ENCODE results near the gene TAF5L. TPM values are rescaled to one million over a fixed set of nuclear protein-coding genes. Genes with fewer than 3 reads are reported as not detected.
"Not testable (repeated sequence)": the region's sequence is repeated elsewhere in the genome, so short reads cannot be mapped to it uniquely, and the experiment has no call there.

The TAF5L gene
- polyA plus RNA-seq, 1 experiment, result 17.3 TPM

DNA sequence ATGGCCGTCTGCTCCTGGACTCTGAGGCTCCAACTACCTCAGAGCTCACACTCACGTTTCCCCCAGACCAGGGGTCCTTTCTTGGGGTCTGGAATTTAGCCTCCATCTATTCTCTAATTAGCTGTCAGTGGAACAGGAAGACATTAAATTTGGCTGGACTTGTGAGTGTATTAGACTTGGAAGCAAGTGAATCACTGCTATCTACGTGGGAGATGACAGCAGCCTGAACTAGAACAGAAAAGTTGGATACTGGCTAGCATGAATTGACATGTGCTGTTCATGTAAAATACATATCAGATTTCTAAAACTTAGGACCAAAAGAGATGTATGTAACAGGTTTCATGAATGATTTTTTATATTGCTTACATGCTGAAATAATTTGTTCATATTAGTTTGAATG is 28.0 kb downstream of the TAF5L start:
- H3K27me3 ChIP-seq (ENCODE audit: control insufficient read depth, insufficient read depth, low read length), result no peaks in the 10 kb centered on the region
- CTCF ChIA-PET, result interaction anchor here (2.8 kb wide), 1 partner anchor 39 kb away, joined by 14 read pairs; the partner anchor contains the start of gene ABCB10
- POLR2A ChIA-PET, result no interaction called here
- no peaks in the 10 kb centered on the region for H3K9me3 ChIP-seq (ENCODE audit: control insufficient read depth, insufficient read depth, low read length)
- no peak for TF ChIP-seq CTCF (IDR thresholded peaks at IDR 0.05; ENCODE audit: low read depth, low read length)
- H3K4me3 ChIP-seq (ENCODE audit: low read depth, low read length), result no peak overlapping the region
- peak overlapping the region; percentile 55 for H3K27ac ChIP-seq (ENCODE audit: low read depth, low read length)
- no peak for DNase-seq (ENCODE audit: low read depth, low spot score)

- Histone ChIP-seq H3K27ac (ENCODE audit: low read depth, low read length) (peak overlapping the region; percentile 93), H3K4me3 (ENCODE audit: low read depth, low read length) (no peak overlapping the region), H3K9me3 (ENCODE audit: control insufficient read depth, insufficient read depth, low read length) (no peaks in the 10 kb centered on the region), H3K27me3 (ENCODE audit: control insufficient read depth, insufficient read depth, low read length) (no peaks in the 10 kb centered on the region)
- no peak for TF ChIP-seq CTCF (IDR thresholded peaks at IDR 0.05; ENCODE audit: low read depth, low read length)
- POLR2A ChIA-PET, result interaction anchor here (1.3 kb wide), 1 partner anchor 29 kb away, joined by 4 read pairs; the partner anchor contains the start of genes TAF5L and URB2
- no peak for DNase-seq (ENCODE audit: low read depth, low spot score)
- CTCF ChIA-PET, result interaction anchor here (2.8 kb wide), 1 partner anchor 38 kb away, joined by 14 read pairs; the partner anchor contains the start of gene ABCB10
Observed at GRCh38 chr1:229596925-229597699, 28.8 kb downstream of the TAF5L start.

DNA sequence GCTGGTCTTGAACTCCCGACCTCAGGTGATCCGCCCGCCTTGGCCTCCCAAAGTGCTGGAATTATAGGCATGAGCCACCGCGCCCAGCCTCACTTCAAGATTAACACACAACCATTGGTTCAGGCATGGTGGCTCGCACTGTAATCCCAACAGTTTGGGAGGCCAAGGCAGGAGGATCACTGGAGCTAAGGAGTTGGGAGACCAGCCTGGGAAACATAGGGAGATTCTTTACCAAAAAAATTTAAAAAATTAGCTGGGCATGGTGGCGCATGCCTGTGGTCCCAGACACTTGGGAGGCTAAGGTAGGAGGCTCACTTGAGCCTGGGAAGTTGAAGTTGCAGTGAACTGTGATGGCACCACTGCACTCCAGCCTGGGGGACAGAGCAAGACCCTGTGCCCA is 30.0 kb downstream of the TAF5L start:
- H3K27me3 ChIP-seq (ENCODE audit: control insufficient read depth, insufficient read depth, low read length); H3K9me3 ChIP-seq (ENCODE audit: control insufficient read depth, insufficient read depth, low read length); H3K4me3 ChIP-seq (ENCODE audit: low read depth, low read length); DNase-seq (ENCODE audit: low read depth, low spot score); H3K27ac ChIP-seq (ENCODE audit: low read depth, low read length): not testable (repeated sequence)
- ChIA-PET CTCF (interaction anchor here (0.9 to 2.8 kb wide), 2 partner anchors 17 to 37 kb away, joined by 4 to 14 read pairs; partner anchors contain the start of gene ABCB10), POLR2A (interaction anchor here (1.3 kb wide), 1 partner anchor 30 kb away, joined by 4 read pairs; the partner anchor contains the start of genes TAF5L and URB2)

- Histone ChIP-seq H3K9me3 (ENCODE audit: control insufficient read depth, insufficient read depth, low read length) (no peaks in the 10 kb centered on the region), H3K4me3 (ENCODE audit: low read depth, low read length) (no peak overlapping the region), H3K27ac (ENCODE audit: low read depth, low read length) (no peak overlapping the region), H3K27me3 (ENCODE audit: control insufficient read depth, insufficient read depth, low read length) (no peaks in the 10 kb centered on the region)
- POLR2A ChIA-PET, result no interaction called here
- DNase-seq (ENCODE audit: low read depth, low spot score), result no peak
- CTCF ChIA-PET, result no interaction called here
- no peak for TF ChIP-seq CTCF (IDR thresholded peaks at IDR 0.05; ENCODE audit: low read depth, low read length)
Observed at GRCh38 chr1:229594227-229595008, 31.5 kb downstream of the TAF5L start.

GRCh38 chr1:229593800-229594199 is 32.1 kb downstream of the TAF5L start:
- CTCF ChIA-PET, result no interaction called here
- Histone ChIP-seq H3K27me3 (ENCODE audit: control insufficient read depth, insufficient read depth, low read length) (no peaks in the 10 kb centered on the region), H3K27ac (ENCODE audit: low read depth, low read length) (no peak overlapping the region), H3K9me3 (ENCODE audit: control insufficient read depth, insufficient read depth, low read length) (no peaks in the 10 kb centered on the region), H3K4me3 (ENCODE audit: low read depth, low read length) (no peak overlapping the region)
- DNase-seq (ENCODE audit: low read depth, low spot score), result no peak
- POLR2A ChIA-PET, result no interaction called here
- TF ChIP-seq CTCF (IDR thresholded peaks at IDR 0.05; ENCODE audit: low read depth, low read length), result no peak
